HFFc6 (cell line): ENCODE data around the gene MAFB. TPM values are rescaled to one million over a fixed set of nuclear protein-coding genes. Genes with fewer than 3 reads are reported as not detected.

Experiments used
- DNase-seq: peaks from one replicate; pipeline ENCODE4 v3.0.0-alpha.2; 2018
- H3K27ac Mint-ChIP-seq: 2 replicates; pipeline ENCODE4 v1.8.0; 2020; ENCODE audit warnings: mild to moderate bottlenecking, mixed read lengths
- H3K27me3 Mint-ChIP-seq: 2 replicates; pipeline ENCODE4 v1.8.0; 2021; ENCODE audit warnings: mild to moderate bottlenecking, moderate library complexity, mixed read lengths; ENCODE audit not compliant: insufficient read depth
- H3K36me3 Mint-ChIP-seq: 2 replicates; pipeline ENCODE4 v1.8.0; 2021; ENCODE audit warnings: low read depth, mixed read lengths
- H3K4me1 Mint-ChIP-seq: 2 replicates; pipeline ENCODE4 v1.8.0; 2020; ENCODE audit warnings: low read depth, mixed read lengths
- H3K4me3 Mint-ChIP-seq: 2 replicates; pipeline ENCODE4 v1.8.0; 2020; ENCODE audit warnings: mild to moderate bottlenecking, moderate library complexity, mixed read lengths
- H3K9me3 Mint-ChIP-seq: 2 replicates; pipeline ENCODE4 v1.8.0; 2020; ENCODE audit warnings: mild to moderate bottlenecking, mixed read lengths
- CTCF ChIP-seq: fragments of 200-600 bp; sonication (generic); IDR thresholded peaks from 2 replicates; pipeline ENCODE4 v1.5.0; 2021; ENCODE audit warnings: antibody characterized with exemption, mild to moderate bottlenecking
- total RNA-seq, 6 experiments: library from RNA; stranded (reverse); fragmentation: NEBNext Ultra II Directional; extraction: Animal tissue kit (Norgen Biotek cat#: 25700); gene quantifications; 2 replicates in 1 of 6; 3 replicates in 5 of 6; pipeline ENCODE4 v1.2.3, GENCODE V29; 2021

MAFB gene
- total RNA-seq, 6 experiments from 2014 or later = 0.05 TPM; not detected in 5

DNA sequence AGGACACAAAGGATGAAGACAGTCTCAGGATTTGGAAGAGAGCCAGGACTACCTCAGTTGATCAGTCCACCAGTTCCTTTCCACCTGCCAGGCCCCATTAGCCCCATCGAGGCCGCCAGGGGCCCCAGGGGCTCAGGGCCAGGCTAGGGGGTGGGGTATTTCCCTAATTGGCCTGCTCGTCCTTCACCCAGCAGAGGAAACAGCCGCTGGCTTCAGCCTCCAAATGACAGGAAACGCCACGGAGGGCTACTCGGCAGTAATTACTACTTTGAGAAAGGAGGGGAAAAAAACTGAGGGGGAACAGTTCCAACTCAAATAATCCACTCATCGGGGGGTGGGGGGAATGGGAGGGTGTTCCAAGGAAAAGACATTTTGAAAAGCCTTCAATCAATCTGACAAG, 42.7 kb downstream of the MAFB start:
- H3K9me3 Mint-ChIP-seq = peaks cover 9% of the 10 kb centered on the region
- no peak for TF ChIP-seq CTCF
- no peak overlapping the region for H3K4me3 Mint-ChIP-seq
- no peaks in the 10 kb centered on the region for H3K4me1 Mint-ChIP-seq
- no peaks in the 10 kb centered on the region for H3K36me3 Mint-ChIP-seq
- H3K27me3 Mint-ChIP-seq = no peaks in the 10 kb centered on the region; the same call in 1 of the 2 replicates
- DNase-seq = no peak
- no peak overlapping the region for H3K27ac Mint-ChIP-seq

- Mint-ChIP-seq H3K27ac (no peak overlapping the region), H3K36me3 (no peaks in the 10 kb centered on the region), H3K27me3 (no peaks in the 10 kb centered on the region; the same call in 1 of the 2 replicates), H3K9me3 (peaks cover 9% of the 10 kb centered on the region), H3K4me1 (no peaks in the 10 kb centered on the region), H3K4me3 (no peak overlapping the region)
- no peak for TF ChIP-seq CTCF
- DNase-seq = no peak
Observed at GRCh38 chr20:40644863-40645262, 44.2 kb downstream of the MAFB start.

DNA sequence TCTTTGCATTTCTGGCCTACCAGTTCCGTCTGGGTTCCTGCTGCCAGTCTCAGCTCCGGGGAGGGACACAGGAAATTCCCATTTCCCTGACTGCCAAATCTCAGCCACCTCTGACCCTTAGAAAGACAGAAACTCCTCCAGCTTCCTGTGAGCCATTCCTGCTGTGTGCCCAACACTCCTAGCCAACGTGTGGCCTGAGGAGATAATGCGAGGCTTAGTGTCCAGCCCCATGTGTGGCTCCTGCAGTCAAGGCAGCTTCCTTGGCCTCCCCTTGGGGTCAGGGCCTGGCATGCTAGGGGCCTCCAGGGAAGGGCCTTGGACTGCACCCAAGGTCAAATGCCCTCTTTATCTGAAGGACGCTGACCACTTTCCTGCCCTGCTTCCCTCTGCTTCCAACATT, 45.1 kb downstream of the MAFB start:
- Mint-ChIP-seq H3K4me1 (no peaks in the 10 kb centered on the region), H3K4me3 (no peak overlapping the region), H3K27me3 (peaks cover 2% of the 10 kb centered on the region), H3K9me3 (peaks cover 17% of the 10 kb centered on the region), H3K36me3 (no peaks in the 10 kb centered on the region; the same call in 1 of the 2 replicates), H3K27ac (no peak overlapping the region)
- no peak for DNase-seq
- TF ChIP-seq CTCF = no peak

DNA sequence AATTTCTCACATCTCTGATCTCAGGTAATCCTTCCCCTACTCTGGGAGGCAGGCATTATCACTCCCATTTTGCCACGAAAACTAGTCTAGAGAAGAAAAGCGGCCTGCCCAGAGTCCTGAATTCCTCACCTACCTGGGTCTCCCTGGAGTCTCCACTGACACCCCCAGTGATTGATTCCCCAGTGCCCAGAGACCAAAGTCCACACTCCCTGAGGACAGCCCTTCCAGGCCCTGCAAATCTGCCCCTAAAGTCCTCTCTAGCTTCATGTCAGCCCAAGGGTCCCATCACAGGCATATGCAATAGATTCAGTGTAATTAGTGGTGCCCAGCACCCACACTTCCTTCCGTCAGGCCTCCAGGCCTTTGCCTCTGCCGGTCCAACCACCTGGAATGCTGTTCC, 47.2 kb downstream of the MAFB start:
- no peak for DNase-seq
- Mint-ChIP-seq H3K4me1 (no peaks in the 10 kb centered on the region), H3K4me3 (no peak overlapping the region), H3K27me3 (peaks cover 4% of the 10 kb centered on the region), H3K9me3 (peaks cover 25% of the 10 kb centered on the region), H3K27ac (no peak overlapping the region), H3K36me3 (no peaks in the 10 kb centered on the region; the same call in 1 of the 2 replicates)
- no peak for TF ChIP-seq CTCF

DNA sequence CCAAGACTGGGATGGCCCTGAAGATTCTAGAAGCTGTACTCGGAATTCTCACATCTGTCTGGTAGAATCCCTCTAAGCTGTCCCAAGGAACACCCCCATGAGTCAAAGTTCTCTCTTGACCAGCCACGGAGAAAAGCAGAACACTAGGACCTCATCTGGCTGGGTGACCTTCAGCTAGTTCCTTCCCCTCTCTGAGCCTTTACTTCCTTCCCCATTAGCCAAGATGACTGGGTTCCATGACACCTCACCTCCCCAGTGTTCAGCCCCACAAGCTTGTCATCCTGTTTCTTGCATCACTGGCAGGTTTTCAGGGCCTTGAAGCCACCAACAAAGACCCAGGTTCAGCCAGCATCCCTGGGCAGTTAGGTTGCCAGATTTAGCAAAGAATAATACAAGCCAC, 47.8 kb downstream of the MAFB start:
- Mint-ChIP-seq H3K4me1 (no peaks in the 10 kb centered on the region), H3K36me3 (no peaks in the 10 kb centered on the region; the same call in 1 of the 2 replicates), H3K9me3 (peaks cover 31% of the 10 kb centered on the region), H3K27me3 (peaks cover 4% of the 10 kb centered on the region), H3K4me3 (no peak overlapping the region), H3K27ac (no peak overlapping the region)
- no peak for DNase-seq
- TF ChIP-seq CTCF = no peak

DNA sequence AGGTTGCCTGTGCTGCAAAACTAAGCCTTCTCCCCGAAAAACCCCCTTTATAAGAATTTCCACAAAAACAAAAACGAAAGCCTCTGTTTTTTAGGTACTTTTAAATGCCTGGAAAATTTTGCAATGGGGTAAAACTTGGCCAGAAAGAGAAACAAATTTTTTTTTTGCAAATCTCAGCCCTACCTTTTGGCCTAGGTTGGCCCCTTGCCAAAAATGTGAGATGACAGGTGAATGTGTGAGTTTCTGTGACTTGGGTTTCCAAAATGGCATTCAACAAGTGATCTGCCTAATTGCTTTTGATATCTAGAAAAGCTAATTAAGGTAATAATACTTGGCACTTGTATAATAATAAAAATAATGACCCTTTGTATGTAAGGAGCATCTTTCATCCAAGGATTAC, 48.4 kb downstream of the MAFB start:
- Mint-ChIP-seq H3K36me3 (no peaks in the 10 kb centered on the region; the same call in 1 of the 2 replicates), H3K9me3 (peaks cover 33% of the 10 kb centered on the region), H3K27me3 (peaks cover 4% of the 10 kb centered on the region), H3K4me1 (no peaks in the 10 kb centered on the region), H3K27ac (no peak overlapping the region), H3K4me3 (no peak overlapping the region)
- DNase-seq = no peak
- TF ChIP-seq CTCF = no peak
